Stomach (tissue), 4 donors: ENCODE results near the gene RNPS1.

ENCODE experiments used
- EP300 ChIP-seq: sonication (generic); formaldehyde crosslinking; IDR thresholded peaks from one replicate; pipeline ENCODE4 v1.6.1; 2017; ENCODE audit warnings: antibody characterized with exemption
- POLR2A ChIP-seq, 4 donors: fragments of 450-650 bp; IDR thresholded peaks; one replicate each; pipeline ENCODE4 v1.6.1; 2016; ENCODE audit warnings: antibody characterized with exemption in 4 of 4, control low read depth in 2 of 4, mild to moderate bottlenecking in 1 of 4, moderate library complexity in 1 of 4
- TF ChIP-seq, protein P1 (sequence below), 7 experiments: fragments of 450-650 bp in 4 of 7; fragments of 200-600 bp in 3 of 7; sonication (generic) in 3 of 7; IDR thresholded peaks; one replicate each; pipeline ENCODE4 v1.5.1; 2016 to 2019; ENCODE audit warnings: antibody characterized with exemption in 7 of 7, control low read depth in 2 of 7, mild to moderate bottlenecking in 1 of 7

GRCh38 chr16:2280461-2280860 lies 12.5 kb upstream of the RNPS1 start:
- TF ChIP-seq, protein P1, sequence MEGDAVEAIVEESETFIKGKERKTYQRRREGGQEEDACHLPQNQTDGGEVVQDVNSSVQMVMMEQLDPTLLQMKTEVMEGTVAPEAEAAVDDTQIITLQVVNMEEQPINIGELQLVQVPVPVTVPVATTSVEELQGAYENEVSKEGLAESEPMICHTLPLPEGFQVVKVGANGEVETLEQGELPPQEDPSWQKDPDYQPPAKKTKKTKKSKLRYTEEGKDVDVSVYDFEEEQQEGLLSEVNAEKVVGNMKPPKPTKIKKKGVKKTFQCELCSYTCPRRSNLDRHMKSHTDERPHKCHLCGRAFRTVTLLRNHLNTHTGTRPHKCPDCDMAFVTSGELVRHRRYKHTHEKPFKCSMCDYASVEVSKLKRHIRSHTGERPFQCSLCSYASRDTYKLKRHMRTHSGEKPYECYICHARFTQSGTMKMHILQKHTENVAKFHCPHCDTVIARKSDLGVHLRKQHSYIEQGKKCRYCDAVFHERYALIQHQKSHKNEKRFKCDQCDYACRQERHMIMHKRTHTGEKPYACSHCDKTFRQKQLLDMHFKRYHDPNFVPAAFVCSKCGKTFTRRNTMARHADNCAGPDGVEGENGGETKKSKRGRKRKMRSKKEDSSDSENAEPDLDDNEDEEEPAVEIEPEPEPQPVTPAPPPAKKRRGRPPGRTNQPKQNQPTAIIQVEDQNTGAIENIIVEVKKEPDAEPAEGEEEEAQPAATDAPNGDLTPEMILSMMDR (IDR thresholded peaks at IDR 0.05) = no peak
- TF ChIP-seq EP300 = no peak
- no peak for TF ChIP-seq POLR2A (IDR thresholded peaks at IDR 0.05)
